IMR-90 (cell line): Measurements from ENCODE around the gene CCDC88A. TPM values are rescaled to one million over a fixed set of nuclear protein-coding genes. Genes with fewer than 3 reads are reported as not detected.

Experiments used
- ATAC-seq: fragments of 200-7000 bp; cut with Tn5 transposase; 2 replicates; pipeline ENCODE4 v1.9.1; 2020; ENCODE audit warnings: low read depth, mild to moderate bottlenecking, moderate library complexity
- BruUV-seq: library from RNA; stranded (reverse); fragments of 400-500 nt; replicated peaks from 2 replicates; lab custom pipeline; 2021; lab: Mats Ljungman, UMichigan
- CTCF ChIA-PET: fragments of 300-600 bp; formaldehyde crosslinking; extraction: SDS; loops from one replicate; lab custom pipeline; 2021; ENCODE audit warnings: antibody characterized with exemption; lab: Yijun Ruan, JAX
- POLR2A ChIA-PET: fragments of 300-600 bp; sonication (Branson Sonifier 250); formaldehyde crosslinking; loops from one replicate; lab custom pipeline; 2022; ENCODE audit warnings: antibody characterized with exemption; ENCODE audit not compliant: unreplicated experiment; lab: Charles Lee
- DNase-seq: peaks from one replicate; pipeline ENCODE4 v3.0.0; 2013
- H2AFZ ChIP-seq: replicated peaks from 2 replicates; pipeline ENCODE3; 2013; ENCODE audit warnings: low read length, mild to moderate bottlenecking; ENCODE audit not compliant: poor library complexity
- H2AK5ac ChIP-seq: 2 replicates; pipeline ENCODE4 v1.6.1; 2013; ENCODE audit warnings: low read depth, low read length, inconsistent platforms
- H2AK9ac ChIP-seq: replicated peaks from 2 replicates; pipeline ENCODE3; 2013; ENCODE audit warnings: mild to moderate bottlenecking, low read depth, low read length, moderate library complexity; ENCODE audit not compliant: poor library complexity
- H2BK120ac ChIP-seq: 2 replicates; pipeline ENCODE4 v1.6.1; 2013; ENCODE audit warnings: low read depth, low read length, inconsistent platforms
- H2BK15ac ChIP-seq: 3 replicates; pipeline ENCODE4 v1.6.1; 2013; ENCODE audit warnings: low read depth, low read length, inconsistent platforms
- H2BK20ac ChIP-seq: 2 replicates; pipeline ENCODE4 v1.6.1; 2013; ENCODE audit warnings: low read depth, mild to moderate bottlenecking, inconsistent platforms, low read length, moderate library complexity
- H2BK5ac ChIP-seq: 2 replicates; pipeline ENCODE4 v1.6.1; 2013; ENCODE audit warnings: mild to moderate bottlenecking, low read depth, low read length, inconsistent platforms; ENCODE audit not compliant: poor library complexity, severe bottlenecking
- H3K14ac ChIP-seq: replicated peaks from 2 replicates; pipeline ENCODE4 v1.6.1; 2013; ENCODE audit warnings: low read depth, low read length, inconsistent platforms
- H3K18ac ChIP-seq: 2 replicates; pipeline ENCODE4 v1.6.1; 2013; ENCODE audit warnings: low read depth, low read length, control low read depth
- H3K23ac ChIP-seq: 2 replicates; pipeline ENCODE4 v1.6.1; 2013; ENCODE audit warnings: low read depth, low read length, inconsistent platforms
- H3K27ac ChIP-seq: 2 replicates; pipeline ENCODE4 v1.5.1; 2013; ENCODE audit warnings: mild to moderate bottlenecking, control low read depth, low read length; ENCODE audit not compliant: insufficient read depth
- H3K27me3 ChIP-seq: 2 replicates; pipeline ENCODE4 v1.6.1; 2013; ENCODE audit warnings: low read length; ENCODE audit not compliant: control insufficient read depth, insufficient read depth
- H3K36me3 ChIP-seq: 2 replicates; pipeline ENCODE4 v1.6.1; 2013; ENCODE audit warnings: low read length, mixed read lengths; ENCODE audit not compliant: control insufficient read depth, insufficient read depth
- H3K4ac ChIP-seq: 2 replicates; pipeline ENCODE4 v1.6.1; 2013; ENCODE audit warnings: low read depth, low read length, inconsistent platforms
- H3K4me1 ChIP-seq: 2 replicates; pipeline ENCODE4 v1.6.1; 2013; ENCODE audit warnings: low read length, mixed read lengths; ENCODE audit not compliant: control insufficient read depth, insufficient read depth
- H3K4me2 ChIP-seq: 2 replicates; pipeline ENCODE4 v1.6.1; 2013; ENCODE audit warnings: low read depth, mild to moderate bottlenecking, control low read depth, low read length, moderate library complexity
- H3K4me3 ChIP-seq: 2 replicates; pipeline ENCODE4 v1.5.1; 2013; ENCODE audit warnings: low read depth, mild to moderate bottlenecking, control low read depth, low read length, moderate library complexity; ENCODE audit not compliant: insufficient read depth
- H3K56ac ChIP-seq: 2 replicates; pipeline ENCODE4 v1.6.1; 2013; ENCODE audit warnings: low read length, inconsistent platforms; ENCODE audit not compliant: insufficient read depth; ENCODE audit errors: extremely low read depth
- H3K79me1 ChIP-seq, 2 experiments: 2 replicates each; pipeline ENCODE4 v1.6.1; 2013; ENCODE audit warnings: low read length in 2 of 2, inconsistent platforms in 1 of 2, low read depth in 1 of 2
- H3K9ac ChIP-seq: 2 replicates; pipeline ENCODE4 v1.6.1; 2013; ENCODE audit warnings: low read depth, low read length, control low read depth
- H3K9me1 ChIP-seq: 2 replicates; pipeline ENCODE4 v1.6.1; 2013; ENCODE audit warnings: low read length, inconsistent platforms; ENCODE audit not compliant: insufficient read depth
- H3K9me3 ChIP-seq: 2 replicates; pipeline ENCODE4 v1.6.1; 2013; ENCODE audit warnings: low read length; ENCODE audit not compliant: control insufficient read depth, insufficient read depth
- H4K20me1 ChIP-seq: 2 replicates; pipeline ENCODE4 v1.6.1; 2013; ENCODE audit warnings: low read length, inconsistent platforms; ENCODE audit not compliant: insufficient read depth
- H4K5ac ChIP-seq: 2 replicates; pipeline ENCODE4 v1.6.1; 2013; ENCODE audit warnings: mild to moderate bottlenecking, low read depth, low read length, control low read depth
- H4K8ac ChIP-seq, 2 experiments: 2 replicates each; pipeline ENCODE4 v1.6.1; 2013; ENCODE audit warnings: low read depth in 2 of 2, low read length in 2 of 2, control low read depth in 1 of 2, inconsistent platforms in 1 of 2
- H4K91ac ChIP-seq: 2 replicates; pipeline ENCODE4 v1.6.1; 2013; ENCODE audit warnings: low read depth, low read length, inconsistent platforms; ENCODE audit not compliant: insufficient read depth
- CEBPB ChIP-seq: IDR thresholded peaks from 2 replicates; pipeline ENCODE4 v1.6.1; 2012; ENCODE audit warnings: low read depth, low read length, improper control_type of control experiment
- CTCF ChIP-seq: conservative IDR thresholded peaks from 2 replicates; pipeline ENCODE4 v1.5.1; 2012; ENCODE audit warnings: mild to moderate bottlenecking, low read depth, low read length, improper control_type of control experiment
- RFX5 ChIP-seq: IDR thresholded peaks from 2 replicates; pipeline ENCODE4 v1.8.0; 2012; ENCODE audit warnings: low read depth, mild to moderate bottlenecking, low read length, moderate library complexity
- WGBS, 2 experiments: methylation state at CpG; one replicate each; pipeline versions ENCODE4 v1.1.5 to v1.1.7; 2013; ENCODE audit warnings: missing lambda C conversion rate in 2 of 2; ENCODE audit not compliant: insufficient read length in 1 of 2; ENCODE audit errors: extremely low coverage in 2 of 2; 5-methylcytosine and 5-hydroxymethylcytosine counted together
- dilution Hi-C: fragments of 300-500 bp; cut with HindIII; formaldehyde crosslinking; loops from one replicate; pipeline ENCODE4 v1.14.3; 2018; ENCODE audit warnings: low sequenced_read_pairs; ENCODE audit not compliant: unreplicated experiment
- in situ Hi-C: fragments of 300-500 bp; cut with MboI; formaldehyde crosslinking; loops from 3 replicates; pipeline ENCODE4 v1.14.3; 2019; ENCODE audit warnings: low sequenced_read_pairs, inconsistent platforms, mixed read lengths
- intact Hi-C: fragments of 100-400 bp; cut with micrococcal nuclease; formaldehyde crosslinking; loops from 2 replicates; pipeline ENCODE4 v1.10.0; 2022
- polyA plus RNA-seq, 3 experiments: library from polyadenylated mRNA; depleted of rRNA; stranded (reverse); fragments of >200 nt; gene quantifications; 2 replicates each; pipeline ENCODE4 v1.2.3, GENCODE V29; 2012; ENCODE audit warnings: low replicate concordance in 1 of 3
- total RNA-seq: library from RNA; depleted of rRNA; stranded (reverse); fragments of >200 nt; gene quantifications from 2 replicates; pipeline ENCODE4 v1.2.3, GENCODE V29; 2012

The CCDC88A gene
- total and polyA plus RNA-seq, 2 of the 4 experiments (the other 2 are of a cell fraction): 15.6 to 63.8 TPM

GRCh38 chr2:55384786-55385185 is 34.9 kb downstream of the CCDC88A start:
- Histone ChIP-seq H3K79me1 (peaks cover 7 to 13% of the 10 kb centered on the region in 2 experiments; a peak in 3 of 4 replicates), H3K23ac (no peak overlapping the region), H3K9me1 (no peaks in the 10 kb centered on the region; the same call in 1 of the 2 replicates), H3K27ac (no peak overlapping the region), H2AK9ac (no peak overlapping the region), H3K36me3 (no peaks in the 10 kb centered on the region), H2BK120ac (no peak overlapping the region), H3K9me3 (no peaks in the 10 kb centered on the region), H3K9ac (no peak overlapping the region), H3K27me3 (no peaks in the 10 kb centered on the region), H3K4me3 (no peak overlapping the region), H4K5ac (no peak overlapping the region), H3K56ac (no peak overlapping the region), H4K91ac (no peak overlapping the region), H4K8ac (no peak overlapping the region), H3K4me1 (no peaks in the 10 kb centered on the region), H2AK5ac (no peak overlapping the region), H3K4me2 (no peak overlapping the region), H2BK15ac (no peak overlapping the region), H4K20me1 (no peaks in the 10 kb centered on the region), H3K14ac (no peak overlapping the region), H3K4ac (no peak overlapping the region), H3K18ac (no peak overlapping the region), H2BK20ac (no peak overlapping the region), H2AFZ (no peak overlapping the region), H2BK5ac (no peak overlapping the region)
- in situ Hi-C loops: no loop called here
- DNase-seq: no peak
- POLR2A ChIA-PET: no interaction called here
- no peak for ATAC-seq
- dilution Hi-C loops: no loop called here
- 0 out of 2 replicates have a peak, but pooled peaks have one; percentile 20 for TF ChIP-seq CEBPB
- no peak for TF ChIP-seq CTCF
- TF ChIP-seq RFX5: no peak
- 95% methylated on average over 4 of the region's 4 CpGs; no CpG with 5 or more reads in 1 of the 2 experiments for WGBS, 2 experiments
- intact Hi-C loops: no loop called here
- no TSS peak for BruUV-seq
- CTCF ChIA-PET: no interaction called here
